Natural killer cell treated with Interleukin-12 subunit alpha and Interleukin-12 subunit beta and Interleukin-15 and Interleukin-18, amount 100 ng/mL, for 72 hours (primary cell): ENCODE measurements around the gene MSI2. TPM values are rescaled to one million over a fixed set of nuclear protein-coding genes. Genes with fewer than 3 reads are reported as not detected.

Experiments used
- ATAC-seq, 2 donors: fragments of 150-1000 bp; cut with Tn5 transposase in 1 of 2; sonication (Bioruptor Pico), chemical (Tn5 transposase) in 1 of 2; 2 replicates each; pipeline ENCODE4 v1.10.0; 2021
- DNase-seq: peaks from one replicate; pipeline ENCODE4 v3.0.0; 2022; ENCODE audit warnings: low spot score
- H3K27ac Mint-ChIP-seq, 2 donors: 1 replicate in 1 of 2; 2 replicates in 1 of 2; pipeline ENCODE4 v1.8.0; 2022; ENCODE audit warnings: mixed read lengths in 2 of 2, mild to moderate bottlenecking in 1 of 2, moderate library complexity in 1 of 2
- H3K27me3 Mint-ChIP-seq, 2 donors: 1 replicate in 1 of 2; 2 replicates in 1 of 2; pipeline ENCODE4 v1.8.0; 2022; ENCODE audit warnings: mixed read lengths in 2 of 2
- H3K36me3 Mint-ChIP-seq: one replicate; pipeline ENCODE4 v1.8.0; 2022; ENCODE audit warnings: mixed read lengths
- H3K4me1 Mint-ChIP-seq, 2 donors: 1 replicate in 1 of 2; 2 replicates in 1 of 2; pipeline ENCODE4 v1.8.0; 2022; ENCODE audit warnings: low read depth in 2 of 2, mixed read lengths in 2 of 2, mild to moderate bottlenecking in 1 of 2
- H3K4me3 Mint-ChIP-seq: one replicate; pipeline ENCODE4 v1.8.0; 2022; ENCODE audit warnings: mixed read lengths
- H3K9me3 Mint-ChIP-seq: 2 replicates; pipeline ENCODE4 v1.8.0; 2022; ENCODE audit warnings: mixed read lengths
- total RNA-seq, 2 donors: library from RNA; stranded (reverse); gene quantifications; one replicate each; pipeline ENCODE4 v1.2.3, GENCODE V29; 2022

MSI2 gene
- total RNA-seq, 2 donors from 2014 or later, result 51.3 to 126 TPM

DNA sequence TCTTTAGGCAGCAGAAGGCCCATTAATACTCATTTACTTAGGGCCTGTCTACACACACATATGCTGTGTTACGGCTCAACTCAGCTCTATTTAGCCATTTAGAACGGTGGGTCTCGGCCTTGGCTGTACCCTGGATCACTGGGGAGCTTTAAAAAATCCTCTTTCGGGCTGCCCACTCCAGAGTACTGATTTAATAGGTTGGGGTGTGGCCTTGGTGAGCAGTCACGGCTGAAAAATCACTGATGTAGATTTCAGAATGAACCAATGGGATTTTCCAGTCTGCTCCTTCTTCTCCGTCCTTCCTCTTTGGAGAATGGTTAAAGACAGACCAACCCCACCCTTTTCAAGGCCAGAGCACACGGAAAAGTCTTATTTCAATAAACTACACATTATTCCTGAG lies 265.3 kb downstream of the MSI2 start:
- no peak for DNase-seq
- H3K4me3 Mint-ChIP-seq, result no peak overlapping the region
- no peak for ATAC-seq
- H3K4me1 Mint-ChIP-seq, result peaks cover 3 to 13% of the 10 kb centered on the region in 2 donors
- H3K9me3 Mint-ChIP-seq, result no peaks in the 10 kb centered on the region
- no peak overlapping the region for H3K27ac Mint-ChIP-seq
- no peaks in the 10 kb centered on the region for H3K36me3 Mint-ChIP-seq
- H3K27me3 Mint-ChIP-seq, result no peaks in the 10 kb centered on the region

DNA sequence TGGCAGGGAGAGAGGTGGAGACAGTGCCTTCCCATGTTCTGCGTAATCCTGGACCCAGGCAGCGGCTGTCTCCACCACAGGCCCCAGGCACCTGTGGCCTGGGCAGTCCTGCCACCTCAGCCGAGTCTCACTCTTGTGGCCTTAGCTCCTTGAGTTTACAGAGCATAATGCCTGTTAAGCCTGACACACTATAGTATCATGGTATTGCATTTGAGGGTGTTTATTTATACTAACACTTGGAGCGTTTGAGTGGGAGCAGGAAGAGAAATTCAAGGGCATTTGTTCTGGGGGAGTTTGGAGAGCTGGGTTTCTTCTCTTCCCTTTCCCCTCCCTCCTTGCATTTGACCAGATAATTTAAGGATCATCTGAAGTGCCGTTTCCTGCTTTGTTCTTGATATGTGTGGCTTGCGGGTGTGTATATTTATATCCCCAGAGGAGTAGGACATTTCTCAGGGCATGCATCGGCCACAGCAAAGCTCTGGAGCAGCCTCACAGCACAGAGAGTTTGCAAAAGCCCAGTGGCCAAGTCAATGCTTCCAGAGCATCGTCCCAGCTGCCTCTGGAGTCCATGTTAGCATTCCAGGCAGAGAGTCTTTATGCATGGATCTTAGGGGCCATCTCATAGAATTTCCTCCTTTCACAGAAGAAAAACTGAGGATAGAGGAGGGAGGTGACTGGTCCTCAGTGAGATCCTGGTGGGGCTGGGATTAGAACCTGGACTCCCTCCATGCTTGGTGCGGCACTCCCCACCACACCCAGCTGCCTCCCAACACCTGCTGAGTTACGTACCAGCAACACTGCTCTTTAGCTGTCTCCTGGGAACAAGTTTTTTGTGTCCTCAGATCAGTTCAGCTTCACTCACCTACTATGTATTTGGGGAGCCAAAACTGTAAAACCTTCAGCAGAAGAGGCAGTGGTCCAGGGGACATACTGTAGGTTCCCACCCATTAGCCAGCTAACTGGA lies 266.0 kb downstream of the MSI2 start:
- H3K4me3 Mint-ChIP-seq, result no peak overlapping the region

DNA sequence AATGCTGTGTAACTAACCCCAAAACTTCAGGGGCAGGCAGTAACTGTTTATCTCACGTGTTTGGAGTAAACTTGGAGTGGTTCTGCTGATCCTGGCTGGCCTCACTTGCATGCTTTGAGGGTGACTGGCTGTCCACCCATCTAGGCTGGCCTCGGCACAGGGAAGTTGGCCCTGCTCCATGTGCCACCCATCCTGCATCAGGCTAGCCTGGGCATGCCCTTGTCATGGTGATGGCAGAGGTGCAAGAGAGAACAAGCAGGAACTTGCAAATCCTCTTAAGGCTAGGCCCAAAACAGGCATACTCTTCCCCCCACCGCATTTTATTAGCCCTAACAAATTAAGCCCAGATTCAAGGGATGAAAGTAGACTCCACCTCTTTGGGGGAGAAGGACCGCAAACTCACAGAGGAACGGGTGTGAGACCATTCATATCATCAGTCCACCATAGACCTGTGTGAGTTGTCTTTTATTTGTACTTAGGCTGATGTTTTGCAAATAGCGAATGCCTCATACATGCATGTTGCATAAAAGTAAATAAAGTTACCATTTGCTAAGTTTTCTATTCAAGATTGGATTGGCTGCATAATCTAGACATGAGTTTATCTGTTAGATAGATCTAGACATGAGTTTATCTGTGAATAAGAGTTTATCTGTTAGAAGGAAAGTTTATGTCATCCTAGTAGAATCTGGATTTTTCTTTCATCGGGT lies 267.8 kb downstream of the MSI2 start:
- H3K4me3 Mint-ChIP-seq, result no peak overlapping the region
- no peak for DNase-seq
- no peaks in the 10 kb centered on the region for H3K36me3 Mint-ChIP-seq
- ATAC-seq, result no peak
- H3K4me1 Mint-ChIP-seq, result peaks cover 3 to 13% of the 10 kb centered on the region in 2 donors
- peak overlapping the region in 1 of 2 donors; percentile 24 for H3K27ac Mint-ChIP-seq
- H3K27me3 Mint-ChIP-seq, result no peaks in the 10 kb centered on the region
- no peaks in the 10 kb centered on the region for H3K9me3 Mint-ChIP-seq

More for the DNA sequence above, 266.0 kb downstream of the MSI2 start:
- Mint-ChIP-seq H3K27ac (no peak overlapping the region), H3K36me3 (no peaks in the 10 kb centered on the region), H3K27me3 (no peaks in the 10 kb centered on the region), H3K4me1 (peaks cover 3 to 13% of the 10 kb centered on the region in 2 donors), H3K9me3 (no peaks in the 10 kb centered on the region)
- no peak for DNase-seq
- no peak for ATAC-seq

DNA sequence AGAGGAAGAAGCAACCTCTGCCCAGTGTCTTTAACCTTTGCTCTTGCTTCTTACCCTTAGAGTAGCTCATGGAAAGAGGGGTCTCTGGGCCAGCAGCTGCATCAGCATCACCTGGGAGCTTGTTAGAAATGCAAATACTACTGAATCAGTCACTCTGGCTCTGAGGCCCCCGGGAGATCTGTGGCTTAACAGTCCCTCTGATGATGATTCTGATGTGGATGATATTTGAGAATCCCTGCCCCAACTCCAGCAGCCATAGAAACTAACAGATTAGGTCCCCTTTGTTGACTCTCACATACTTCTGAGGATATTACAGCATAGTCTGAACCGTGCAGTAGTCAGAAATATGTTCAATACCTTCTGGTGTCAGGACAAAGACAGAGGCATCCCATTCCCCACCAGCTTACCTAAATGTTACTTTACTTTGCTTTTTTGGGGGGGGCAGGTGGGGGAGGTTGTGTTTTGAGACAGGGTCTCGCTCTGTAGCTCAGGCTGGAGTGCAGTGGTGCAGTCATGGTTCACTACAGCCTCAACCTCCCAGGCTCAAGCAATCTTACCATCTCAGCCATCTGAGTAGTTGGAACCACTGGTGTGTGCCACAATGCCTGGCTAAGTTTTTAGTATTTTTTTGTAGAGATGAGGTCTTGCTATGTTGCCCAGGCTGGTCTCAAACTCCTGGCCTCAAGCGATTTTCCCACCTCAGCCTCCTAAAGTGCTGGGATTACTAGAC lies 268.7 kb downstream of the MSI2 start:
- DNase-seq (no peak), ATAC-seq (no peak)
- peaks cover 6 to 13% of the 10 kb centered on the region in 2 donors for H3K4me1 Mint-ChIP-seq
- H3K9me3 Mint-ChIP-seq, result no peaks in the 10 kb centered on the region
- no peak overlapping the region for H3K4me3 Mint-ChIP-seq
- H3K27ac Mint-ChIP-seq, result peak overlapping the region in 1 of 2 donors; percentile 36
- H3K27me3 Mint-ChIP-seq, result no peaks in the 10 kb centered on the region
- no peaks in the 10 kb centered on the region for H3K36me3 Mint-ChIP-seq

DNA sequence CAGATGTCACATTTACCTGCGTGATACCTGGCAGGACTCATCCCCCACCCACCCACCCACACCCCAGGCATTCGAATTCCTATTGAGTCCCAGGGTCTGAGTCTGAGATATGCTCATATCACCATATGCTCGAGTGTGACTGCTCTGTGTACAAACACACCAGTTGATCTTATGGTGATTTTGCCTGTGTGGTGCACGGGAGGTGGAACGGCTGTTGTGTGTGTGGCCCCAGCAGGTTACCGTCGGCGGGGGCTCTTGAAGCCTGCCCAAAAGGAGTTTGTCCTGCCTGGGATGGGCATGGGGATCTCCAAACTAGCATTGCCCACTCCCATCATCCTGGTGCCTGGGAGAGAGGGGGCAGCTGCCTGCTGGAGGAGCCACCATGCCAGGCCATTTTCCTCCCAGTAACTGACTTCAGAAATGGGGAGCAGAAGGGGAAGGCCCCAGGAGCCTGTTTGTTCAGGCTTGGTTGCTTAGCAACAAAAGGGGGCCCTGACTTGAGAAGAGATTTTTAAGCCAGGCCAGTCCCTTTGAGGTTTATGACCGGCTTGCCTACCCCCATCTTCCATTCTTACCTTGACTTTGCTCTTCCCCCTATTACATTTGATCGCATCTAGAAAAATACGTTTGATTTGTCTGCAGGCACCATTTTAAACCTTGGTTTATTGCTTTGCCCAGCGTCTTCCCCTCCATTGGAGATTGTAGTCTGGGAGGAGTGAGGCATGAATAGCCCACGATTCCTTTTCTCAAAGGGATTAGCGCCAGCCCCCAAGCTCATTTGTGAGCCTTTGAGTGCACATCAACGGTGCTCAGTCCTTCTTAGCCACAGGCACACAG lies 271.1 kb downstream of the MSI2 start:
- H3K36me3 Mint-ChIP-seq, result no peaks in the 10 kb centered on the region
- ATAC-seq (no peak), DNase-seq (no peak)
- H3K4me3 Mint-ChIP-seq, result no peak overlapping the region
- no peaks in the 10 kb centered on the region for H3K9me3 Mint-ChIP-seq
- H3K27me3 Mint-ChIP-seq, result no peaks in the 10 kb centered on the region
- peaks cover 11 to 17% of the 10 kb centered on the region in 2 donors for H3K4me1 Mint-ChIP-seq
- no peak overlapping the region for H3K27ac Mint-ChIP-seq

DNA sequence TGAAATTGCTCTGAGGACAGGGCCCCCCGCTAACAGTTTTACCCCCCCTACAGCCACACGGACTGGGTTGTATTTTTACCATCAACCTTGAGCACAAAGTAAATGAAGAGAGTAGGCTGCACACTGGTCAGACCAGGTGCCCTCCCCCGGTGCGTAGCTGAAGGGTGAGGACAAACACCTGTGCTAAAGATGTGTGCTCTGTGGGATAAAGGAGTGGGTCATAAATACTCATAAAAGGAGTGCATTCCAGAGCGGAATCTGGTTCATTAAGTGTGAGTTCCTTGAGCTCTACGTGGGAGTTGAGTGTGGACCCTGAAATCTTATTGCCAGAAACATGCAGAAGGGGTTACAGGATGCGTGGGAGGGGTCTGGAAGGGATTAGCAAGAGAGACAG lies 271.7 kb downstream of the MSI2 start:
- H3K9me3 Mint-ChIP-seq, result no peaks in the 10 kb centered on the region
- ATAC-seq, result no peak
- no peak overlapping the region for H3K27ac Mint-ChIP-seq
- H3K27me3 Mint-ChIP-seq, result no peaks in the 10 kb centered on the region
- H3K4me3 Mint-ChIP-seq, result no peak overlapping the region
- H3K4me1 Mint-ChIP-seq, result peaks cover 11 to 17% of the 10 kb centered on the region in 2 donors
- no peaks in the 10 kb centered on the region for H3K36me3 Mint-ChIP-seq
- no peak for DNase-seq

DNA sequence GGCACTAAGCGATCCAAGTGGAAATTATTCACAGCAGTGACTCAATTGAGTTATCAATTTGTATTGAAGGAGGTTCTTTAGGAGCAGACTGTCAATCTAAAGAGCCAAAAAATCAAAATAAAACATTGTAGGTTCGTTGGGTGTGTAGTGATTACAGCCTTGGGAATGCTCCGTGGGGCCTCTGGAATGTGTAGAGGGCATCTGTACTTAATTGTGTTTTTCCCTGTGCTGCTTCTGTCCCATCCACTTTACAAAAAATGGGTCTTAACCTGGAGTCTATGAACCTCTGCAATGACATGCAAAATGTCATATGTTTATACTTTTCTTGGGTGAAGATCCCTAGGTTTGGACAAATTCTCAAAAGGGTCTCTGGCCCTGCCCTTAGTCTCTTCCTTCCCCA lies 273.7 kb downstream of the MSI2 start:
- DNase-seq (no peak), ATAC-seq (no peak)
- Mint-ChIP-seq H3K27me3 (no peaks in the 10 kb centered on the region), H3K9me3 (no peaks in the 10 kb centered on the region), H3K27ac (peak overlapping the region in 1 of 2 donors; percentile 45), H3K4me1 (peaks cover 4 to 8% of the 10 kb centered on the region in 2 donors), H3K4me3 (no peak overlapping the region), H3K36me3 (no peaks in the 10 kb centered on the region)

DNA sequence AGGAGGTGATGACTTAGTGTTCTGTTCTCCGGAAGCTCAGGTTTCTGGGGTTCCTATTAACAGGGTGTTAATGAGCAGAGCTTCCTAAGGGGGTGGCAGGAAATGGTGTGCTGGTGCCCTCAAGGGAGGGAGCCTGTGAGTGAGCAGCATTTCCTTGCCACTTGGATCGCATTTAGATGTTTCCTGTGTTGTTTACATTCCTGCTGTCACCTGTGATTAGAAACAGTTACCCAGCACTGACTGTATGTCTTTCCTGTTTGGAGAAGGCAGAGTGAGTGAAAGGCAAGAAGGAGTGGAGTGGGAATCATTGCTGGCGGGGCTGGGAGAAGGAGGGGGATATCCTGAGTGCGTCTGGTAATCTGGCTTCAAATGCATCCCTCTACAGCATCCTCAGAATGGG lies 274.2 kb downstream of the MSI2 start:
- no peaks in the 10 kb centered on the region for H3K36me3 Mint-ChIP-seq
- peak overlapping the region in 1 of 2 donors; percentile 45 for H3K27ac Mint-ChIP-seq
- ATAC-seq, result no peak
- no peak overlapping the region for H3K4me3 Mint-ChIP-seq
- H3K27me3 Mint-ChIP-seq, result no peaks in the 10 kb centered on the region
- peaks cover 4 to 8% of the 10 kb centered on the region in 2 donors for H3K4me1 Mint-ChIP-seq
- no peak for DNase-seq
- no peaks in the 10 kb centered on the region for H3K9me3 Mint-ChIP-seq

DNA sequence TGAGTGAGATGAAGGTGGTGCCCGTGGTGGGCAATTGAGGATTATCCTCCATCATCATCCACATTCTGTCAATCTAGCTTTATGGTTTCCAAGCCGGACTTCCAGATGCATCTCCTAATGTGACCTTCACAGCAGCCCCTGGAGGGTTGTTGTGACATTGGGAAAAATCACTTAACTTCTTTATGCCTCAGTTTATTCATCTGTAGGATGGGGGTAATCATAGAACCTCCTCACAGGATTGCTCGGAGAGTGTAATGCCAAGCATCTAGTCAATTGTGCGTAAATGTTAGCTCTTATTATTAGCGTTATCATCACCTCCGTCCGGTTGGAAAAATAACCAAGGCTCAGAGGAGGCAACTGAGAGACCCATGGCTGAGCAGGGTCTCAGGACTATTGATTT lies 274.8 kb downstream of the MSI2 start:
- Mint-ChIP-seq H3K27ac (peak overlapping the region in 1 of 2 donors; percentile 45), H3K4me3 (no peak overlapping the region), H3K9me3 (no peaks in the 10 kb centered on the region), H3K4me1 (peaks cover 4 to 8% of the 10 kb centered on the region in 2 donors), H3K27me3 (no peaks in the 10 kb centered on the region), H3K36me3 (no peaks in the 10 kb centered on the region)
- ATAC-seq (no peak), DNase-seq (no peak)

DNA sequence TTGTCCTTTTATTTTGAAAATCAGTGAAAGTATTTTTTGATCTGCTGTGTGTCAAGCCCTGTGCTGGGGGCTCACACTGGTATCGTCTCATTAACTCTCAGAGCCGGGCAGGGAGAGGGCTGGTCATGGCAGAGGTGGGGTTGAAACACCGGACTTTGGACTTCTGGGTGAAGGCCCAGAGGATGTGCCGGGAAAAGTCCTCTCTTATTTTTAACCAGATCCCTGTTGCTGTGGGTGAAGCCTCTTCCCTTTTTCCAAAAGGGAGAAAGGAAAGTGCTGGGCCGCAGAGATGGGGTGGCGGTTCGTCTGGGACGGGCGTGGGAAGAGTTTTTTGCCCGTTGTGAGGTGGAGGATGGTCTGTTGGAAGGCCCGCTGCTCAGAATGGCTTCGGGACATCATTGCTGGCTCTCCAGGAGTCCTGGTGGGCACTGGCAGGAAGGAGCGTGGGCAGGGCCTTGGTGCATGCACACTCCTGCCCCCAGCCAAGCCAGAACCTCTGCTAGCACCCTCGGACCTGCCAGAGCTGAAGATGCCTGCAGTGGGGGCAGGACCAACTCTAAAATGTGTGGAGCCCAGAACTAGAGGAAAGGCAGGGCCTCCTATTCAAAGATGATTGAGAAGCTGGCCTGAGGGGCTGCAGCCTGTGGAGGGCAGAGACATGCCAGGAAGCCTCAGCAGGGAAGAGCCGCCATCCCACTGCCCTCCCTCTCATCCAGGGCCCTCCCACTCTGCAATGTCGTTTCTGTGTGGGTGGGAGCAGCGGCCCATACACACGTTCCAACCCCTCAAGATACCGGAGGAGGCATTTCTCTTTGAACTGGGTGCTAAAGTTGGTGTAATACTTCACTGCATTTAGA lies 275.6 kb downstream of the MSI2 start:
- Mint-ChIP-seq H3K4me1 (peaks cover 4 to 9% of the 10 kb centered on the region in 2 donors), H3K27me3 (no peaks in the 10 kb centered on the region), H3K4me3 (no peak overlapping the region), H3K27ac (peak overlapping the region in 1 of 2 donors; percentile 45), H3K36me3 (no peaks in the 10 kb centered on the region), H3K9me3 (no peaks in the 10 kb centered on the region)
- DNase-seq (no peak), ATAC-seq (no peak)

DNA sequence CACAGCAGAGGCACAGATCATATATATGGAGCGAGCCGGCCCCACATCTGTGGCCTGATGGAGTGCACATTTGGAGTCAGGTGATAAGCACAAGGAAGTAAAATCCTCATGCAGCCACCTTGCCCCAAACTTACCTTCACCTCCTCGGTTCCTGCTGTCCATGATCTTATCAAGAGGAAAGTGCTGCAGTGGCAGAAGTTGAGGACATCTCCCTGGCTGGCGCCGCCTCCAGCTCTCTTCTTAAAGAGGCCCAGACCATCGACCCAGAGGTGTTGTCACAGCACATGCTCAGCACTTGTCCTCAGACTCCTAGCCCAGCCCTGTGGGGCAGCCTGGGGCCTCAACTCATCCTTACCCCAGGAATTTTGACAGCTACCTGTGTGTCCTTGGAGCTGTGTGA lies 276.2 kb downstream of the MSI2 start:
- H3K27ac Mint-ChIP-seq, result no peak overlapping the region
- ATAC-seq, result no peak

DNA sequence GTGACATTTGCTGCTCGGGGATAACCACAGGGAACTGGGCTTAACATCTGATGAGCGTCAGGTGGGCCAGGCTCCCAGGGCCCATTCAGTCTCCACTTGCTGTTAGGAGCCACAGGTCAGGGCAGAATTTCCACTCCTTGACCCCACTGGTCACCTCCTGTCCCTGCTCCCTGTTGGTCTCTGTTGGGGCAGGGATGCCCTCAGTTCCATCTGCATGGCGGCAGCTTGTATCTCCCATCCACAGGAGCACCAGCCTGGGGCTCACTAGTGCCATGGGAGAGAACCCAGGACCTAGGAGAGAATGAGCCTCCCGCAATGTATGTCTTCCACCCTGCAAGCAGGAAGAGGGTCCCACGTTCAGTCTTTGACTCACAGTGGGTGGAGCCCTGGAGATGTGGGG lies 276.6 kb downstream of the MSI2 start:
- ATAC-seq (no peak), DNase-seq (no peak)
- H3K27me3 Mint-ChIP-seq, result no peaks in the 10 kb centered on the region
- H3K4me1 Mint-ChIP-seq, result peaks cover 12 to 14% of the 10 kb centered on the region in 2 donors
- H3K27ac Mint-ChIP-seq, result no peak overlapping the region
- H3K4me3 Mint-ChIP-seq, result no peak overlapping the region
- no peaks in the 10 kb centered on the region for H3K9me3 Mint-ChIP-seq
- no peaks in the 10 kb centered on the region for H3K36me3 Mint-ChIP-seq

More for the DNA sequence above, 276.2 kb downstream of the MSI2 start:
- H3K9me3 Mint-ChIP-seq, result no peaks in the 10 kb centered on the region
- H3K4me3 Mint-ChIP-seq, result no peak overlapping the region
- DNase-seq, result no peak
- H3K27me3 Mint-ChIP-seq, result no peaks in the 10 kb centered on the region
- no peaks in the 10 kb centered on the region for H3K36me3 Mint-ChIP-seq
- H3K4me1 Mint-ChIP-seq, result peaks cover 8 to 13% of the 10 kb centered on the region in 2 donors
